Loucy (cell line): ENCODE measurements around the gene SELENOH.

Source experiments
- CTCF ChIP-seq: fragments of 200-600 bp; sonication (generic); conservative IDR thresholded peaks from 2 replicates; pipeline ENCODE4 v1.5.1; 2014; ENCODE audit warnings: mild to moderate bottlenecking, antibody characterized with exemption, low read length
- EZH2phosphoT487 ChIP-seq: fragments of 200-600 bp; IDR thresholded peaks from 2 replicates; pipeline ENCODE4 v1.6.1; 2018; ENCODE audit warnings: antibody characterized with exemption, mild to moderate bottlenecking, moderate library complexity, borderline replicate concordance

- TF ChIP-seq CTCF = no peak
- TF ChIP-seq EZH2phosphoT487 = no peak
Measured at GRCh38 chr11:57745206-57745605, 3.9 kb downstream of the SELENOH start.
